Measurements from ENCODE around the gene ZNF346. TPM values are rescaled to one million over a fixed set of nuclear protein-coding genes. Genes with fewer than 3 reads are reported as not detected.

ZNF346 gene
- total and polyA plus RNA-seq, 2 of the 13 experiments (the other 11 are each of a cell fraction or from before 2014, with no cell fraction given): 8.6 to 19.4 TPM

GRCh38 chr5:177071666-177072385 lies 49.3 kb downstream of the ZNF346 start (continued):
- TF ChIP-seq ZNF646 (CRISPR knock-in tag; IDR thresholded peaks at IDR 0.05): no peak
- no peak for TF ChIP-seq SNAPC2 (CRISPR knock-in tag; IDR thresholded peaks at IDR 0.05)
- TF ChIP-seq ARID5B (CRISPR knock-in tag; IDR thresholded peaks at IDR 0.05): 0 out of 2 replicates have a peak, but pooled peaks have one; percentile 8
- TF ChIP-seq ESRRA (CRISPR knock-in tag; IDR thresholded peaks at IDR 0.05; ENCODE audit: low read depth): no peak; the same call in 1 of the 2 replicates
- TF ChIP-seq ZNF280D (CRISPR knock-in tag; IDR thresholded peaks at IDR 0.05): 0 out of 2 replicates have a peak, but pooled peaks have one; percentile 64
- TF ChIP-seq TEF (CRISPR knock-in tag; IDR thresholded peaks at IDR 0.05): no peak
- 0 out of 2 replicates have a peak, but pooled peaks have one; percentile 20 for TF ChIP-seq GATAD2A (CRISPR knock-in tag; IDR thresholded peaks at IDR 0.05)
- no peak for TF ChIP-seq GATA4 (IDR thresholded peaks at IDR 0.05; ENCODE audit: borderline replicate concordance, low read depth)
- no peak for TF ChIP-seq ZNF607 (CRISPR knock-in tag; IDR thresholded peaks at IDR 0.05; ENCODE audit: borderline replicate concordance)
- TF ChIP-seq ZNF335 (CRISPR knock-in tag; IDR thresholded peaks at IDR 0.05): 0 out of 2 replicates have a peak, but pooled peaks have one; percentile 47
- no peak for TF ChIP-seq ZFP36L2 (CRISPR knock-in tag; IDR thresholded peaks at IDR 0.05)
- no peak for TF ChIP-seq RFXANK (CRISPR knock-in tag; IDR thresholded peaks at IDR 0.05)
- TF ChIP-seq TEAD2 (CRISPR knock-in tag; IDR thresholded peaks at IDR 0.05): no peak
- peak; percentile 73 for TF ChIP-seq RAD21 (CRISPR knock-in tag; IDR thresholded peaks at IDR 0.05)
- TF ChIP-seq REPIN1 (CRISPR knock-in tag; IDR thresholded peaks at IDR 0.05; ENCODE audit: borderline replicate concordance, low read depth): peak; percentile 30; the same call in 1 of the 2 replicates
